Hematopoietic multipotent progenitor cell treated with erythropoietin and hydrocortisone succinate and interleukin-3 and kit ligand, for 4 days (in vitro differentiated cells): ENCODE measurements around the gene CMTR2.
"Not testable (repeated sequence)": the region's sequence is repeated elsewhere in the genome, so short reads cannot be mapped to it uniquely, and the experiment has no call there.

ENCODE experiments used
- DNase-seq: peaks from one replicate; pipeline ENCODE4 v3.0.0-alpha.2; 2015

CMTR2 gene

GRCh38 chr16:71288890-71289731 lies at the start of gene CMTR2:
TSS of gene CMTR2 (minus strand) at chr16:71289402. CDS start at chr16:71285920, 3,482 bp downstream.
- peak; percentile 98 for DNase-seq

GRCh38 chr16:71338632-71339031 lies 49.4 kb upstream of the CMTR2 start:
- DNase-seq, result no peak

- no peak for DNase-seq
Observed at GRCh38 chr16:71338193-71338592, 49.0 kb upstream of the CMTR2 start.

- no peak for DNase-seq
Observed at GRCh38 chr16:71337631-71338030, 48.4 kb upstream of the CMTR2 start.

- no peak for DNase-seq
Observed at GRCh38 chr16:71328151-71328550, 38.9 kb upstream of the CMTR2 start.

- DNase-seq, result no peak
Observed at GRCh38 chr16:71327720-71328119, 38.5 kb upstream of the CMTR2 start.

- no peak for DNase-seq
Observed at GRCh38 chr16:71319999-71320398, 30.8 kb upstream of the CMTR2 start.

GRCh38 chr16:71315269-71315668 lies 26.1 kb upstream of the CMTR2 start:
- DNase-seq, result no peak

GRCh38 chr16:71313591-71313990 lies 24.4 kb upstream of the CMTR2 start:
- not testable (repeated sequence) for DNase-seq

GRCh38 chr16:71311553-71312158 lies 22.5 kb upstream of the CMTR2 start:
- DNase-seq, result peak; percentile 55

GRCh38 chr16:71303938-71304337 lies 14.7 kb upstream of the CMTR2 start:
- no peak for DNase-seq

GRCh38 chr16:71297341-71297634 lies 8.1 kb upstream of the CMTR2 start:
- DNase-seq, result no peak

- DNase-seq, result no peak
Observed at GRCh38 chr16:71296584-71297340, 7.6 kb upstream of the CMTR2 start.

GRCh38 chr16:71295950-71296349 lies 6.7 kb upstream of the CMTR2 start:
- DNase-seq, result no peak

- no peak for DNase-seq
Observed at GRCh38 chr16:71293919-71294318, 4.7 kb upstream of the CMTR2 start.

GRCh38 chr16:71292095-71292494 lies 2.9 kb upstream of the CMTR2 start:
- not testable (repeated sequence) for DNase-seq

GRCh38 chr16:71289732-71290062 lies 495 bp upstream of the CMTR2 start:
- no peak for DNase-seq

- DNase-seq, result no peak
Observed at GRCh38 chr16:71288570-71288889, 672 bp downstream of the CMTR2 start.

- no peak for DNase-seq
Observed at GRCh38 chr16:71287911-71288310, 1.3 kb downstream of the CMTR2 start.

- no peak for DNase-seq
Observed at GRCh38 chr16:71287454-71287853, 1.7 kb downstream of the CMTR2 start.

GRCh38 chr16:71283612-71284011 lies 5.6 kb downstream of the CMTR2 start:
- DNase-seq, result no peak

GRCh38 chr16:71282943-71283342 lies 6.3 kb downstream of the CMTR2 start:
- no peak for DNase-seq

- no peak for DNase-seq
Observed at GRCh38 chr16:71276589-71277334, 12.4 kb downstream of the CMTR2 start.

GRCh38 chr16:71273384-71273783 lies 15.8 kb downstream of the CMTR2 start:
- no peak for DNase-seq
